AG04450 (cell line): ENCODE data around the gene ATG4D. TPM values are rescaled to one million over a fixed set of nuclear protein-coding genes. Genes with fewer than 3 reads are reported as not detected.
"Not testable (repeated sequence)": the region's sequence is repeated elsewhere in the genome, so short reads cannot be mapped to it uniquely, and the experiment has no call there.

Source experiments
- CTCF ChIA-PET: fragments of 300-600, 350-600 bp; formaldehyde crosslinking; extraction: SDS; loops from one replicate; lab custom pipeline; 2022; ENCODE audit warnings: antibody characterized with exemption, inconsistent platforms; lab: Charles Lee
- POLR2A ChIA-PET: fragments of 350-600 bp; formaldehyde crosslinking; extraction: SDS; loops from one replicate; lab custom pipeline; 2021; ENCODE audit warnings: antibody characterized with exemption, inconsistent platforms; lab: Yijun Ruan, JAX
- DNase-seq: peaks from one replicate; pipeline ENCODE4 v3.0.0-alpha.2; 2011; ENCODE audit warnings: low read depth, low spot score
- H3K27ac ChIP-seq: one replicate; pipeline ENCODE4 v1.5.1; 2012; ENCODE audit warnings: low read depth, low read length, control low read depth
- H3K27me3 ChIP-seq: one replicate; pipeline ENCODE4 v1.6.0; 2012; ENCODE audit warnings: low read length; ENCODE audit not compliant: control insufficient read depth, insufficient read depth
- H3K4me3 ChIP-seq: 2 replicates; pipeline ENCODE4 v1.5.1; 2011; ENCODE audit warnings: mild to moderate bottlenecking, low read depth, low read length, control low read depth
- H3K9me3 ChIP-seq: 2 replicates; pipeline ENCODE4 v1.5.1; 2012; ENCODE audit warnings: low read length; ENCODE audit not compliant: control insufficient read depth, insufficient read depth
- CTCF ChIP-seq: IDR thresholded peaks from 2 replicates; pipeline ENCODE4 v1.5.1; 2011; ENCODE audit warnings: low read depth, low read length, control low read depth, inconsistent platforms
- polyA plus RNA-seq: library from polyadenylated mRNA; depleted of rRNA; stranded (reverse); fragments of >200 nt; gene quantifications from 2 replicates; pipeline ENCODE4 v1.2.3, GENCODE V29; 2011

The ATG4D gene
- polyA plus RNA-seq, 1 experiment: 4.6 TPM

DNA sequence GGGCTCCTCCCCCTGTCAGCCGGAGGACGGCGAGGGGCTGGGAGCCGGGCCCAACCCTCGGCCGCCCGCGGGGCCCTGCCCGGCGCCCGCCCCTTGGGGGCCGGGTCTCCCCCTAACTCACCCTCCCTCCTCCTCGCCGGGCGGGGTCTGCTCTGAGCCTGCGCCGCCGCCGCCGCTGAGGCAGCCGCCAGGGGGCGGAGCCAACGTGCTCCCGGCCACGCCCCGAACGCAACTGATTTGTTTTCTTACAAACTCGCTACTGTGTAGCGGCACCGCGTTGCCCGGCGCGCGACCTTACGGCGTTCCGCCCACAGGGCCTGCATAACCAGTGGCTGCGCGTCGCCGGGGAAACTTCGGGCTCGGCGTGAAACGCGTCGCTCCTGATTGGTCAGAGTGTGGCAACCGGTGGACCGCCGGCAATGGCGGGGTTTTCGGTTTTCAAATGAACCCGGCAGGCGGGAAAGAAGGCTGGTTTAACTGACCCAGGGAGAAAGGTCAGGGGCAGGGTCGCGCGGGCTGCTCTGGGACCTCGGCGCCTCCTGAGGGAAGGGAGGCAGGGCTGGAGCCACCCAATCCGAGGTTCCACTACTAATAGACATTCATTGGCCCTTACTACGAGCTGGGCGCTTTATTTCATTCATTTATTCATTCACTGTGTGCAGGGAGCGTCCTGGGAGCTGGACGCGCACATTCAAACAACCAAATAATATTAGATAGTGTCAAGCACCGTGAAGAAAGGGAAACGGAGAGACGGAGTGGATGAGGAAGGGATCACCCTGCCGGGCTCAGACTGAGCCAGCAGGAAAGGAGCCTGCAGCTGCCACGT is 25.3 kb downstream of the ATG4D start, which contains the start of gene CDKN2D:
Gene CDKN2D (minus strand): TSS at position 154 of the 826 bp plus-strand sequence. CDS start 326 bp downstream, outside the sequence.
- DNase-seq: peak; percentile 99
- no peak for TF ChIP-seq CTCF
- ChIA-PET POLR2A (interaction anchor here (0.5 to 0.6 kb wide), 2 partner anchors 39 to 185 kb away, joined by 5 to 8 read pairs; no protein-coding TSS in a partner anchor), CTCF (interaction anchor here (0.8 to 1.5 kb wide), 3 partner anchors 20 to 148 kb away, joined by 3 to 6 read pairs (median 5); no protein-coding TSS in a partner anchor)
- Histone ChIP-seq H3K27me3 (no peaks in the 10 kb centered on the region), H3K4me3 (peak within 1 kb of the TSS; percentile 69), H3K9me3 (no peaks in the 10 kb centered on the region), H3K27ac (peak within 1 kb of the TSS; percentile 21)

- H3K27me3 ChIP-seq, H3K4me3 ChIP-seq, POLR2A ChIA-PET, H3K27ac ChIP-seq, DNase-seq, H3K9me3 ChIP-seq: not testable (repeated sequence)
- CTCF ChIA-PET: interaction anchor here (0.8 to 1.0 kb wide), 3 partner anchors 90 to 157 kb away, joined by 3 to 5 read pairs (median 4); no protein-coding TSS in a partner anchor
Observed at GRCh38 chr19:10573793-10574192, 30.1 kb downstream of the ATG4D start.

- Histone ChIP-seq H3K4me3 (no peak overlapping the region), H3K27ac (no peak overlapping the region), H3K9me3 (no peaks in the 10 kb centered on the region), H3K27me3 (no peaks in the 10 kb centered on the region)
- TF ChIP-seq CTCF: no peak
- DNase-seq: no peak
- CTCF ChIA-PET: interaction anchor here (0.8 to 1.0 kb wide), 2 partner anchors 91 to 158 kb away, joined by 3 to 4 read pairs; no protein-coding TSS in a partner anchor
- POLR2A ChIA-PET: no interaction called here
Observed at GRCh38 chr19:10574462-10574861, 30.8 kb downstream of the ATG4D start.

- ChIA-PET POLR2A (no interaction called here), CTCF (interaction anchor here (0.6 to 1.2 kb wide), 5 partner anchors 22 to 183 kb away, joined by 3 to 6 read pairs (median 5); no protein-coding TSS in a partner anchor)
- no peak for DNase-seq
Observed at GRCh38 chr19:10575011-10575716, 31.5 kb downstream of the ATG4D start.

More at GRCh38 chr19:10575011-10575716, 31.5 kb downstream of the ATG4D start:
- Histone ChIP-seq H3K4me3 (no peak overlapping the region), H3K27ac (no peak overlapping the region), H3K27me3 (no peaks in the 10 kb centered on the region), H3K9me3 (no peaks in the 10 kb centered on the region)
- no peak for TF ChIP-seq CTCF
